CD4-positive, alpha-beta T cell treated with Interleukin-4 for 1 hour (primary cell): ENCODE results near the gene TSPYL2.

ENCODE experiments used
- DNase-seq, 2 donors: peaks; one replicate each; pipeline ENCODE4 v3.0.0-alpha.2; 2020 to 2022

TSPYL2 gene

GRCh38 chrX:53126377-53126776 lies 44.2 kb downstream of the TSPYL2 start:
- no peak for DNase-seq

GRCh38 chrX:53128097-53128749 lies 46.1 kb downstream of the TSPYL2 start:
- DNase-seq = no peak

GRCh38 chrX:53133400-53133799 lies 51.2 kb downstream of the TSPYL2 start:
- DNase-seq = no peak

- no peak for DNase-seq
Observed at GRCh38 chrX:53135581-53135980, 53.4 kb downstream of the TSPYL2 start.
